Karpas-422 (cell line): ENCODE measurements around the gene TFEB. TPM values are rescaled to one million over a fixed set of nuclear protein-coding genes. Genes with fewer than 3 reads are reported as not detected.

ENCODE experiments used
- DNase-seq: peaks from one replicate; pipeline ENCODE4 v3.0.0-alpha.2; 2015
- H2AFZ ChIP-seq: fragments of 200-600 bp; sonication (generic); 2 replicates; pipeline ENCODE4 v1.6.1; 2014; ENCODE audit warnings: antibody characterized with exemption, low read length, mixed read lengths
- H3K27ac ChIP-seq: fragments of 200-600 bp; sonication (generic); 2 replicates; pipeline ENCODE4 v1.5.1; 2014; ENCODE audit warnings: mild to moderate bottlenecking, low read length, moderate library complexity
- H3K27me3 ChIP-seq: fragments of 200-600 bp; sonication (generic); 2 replicates; pipeline ENCODE4 v1.6.1; 2014; ENCODE audit warnings: low read length, mixed read lengths
- H3K36me3 ChIP-seq: fragments of 200-600 bp; sonication (generic); 2 replicates; pipeline ENCODE4 v1.6.1; 2014; ENCODE audit warnings: low read length, mixed read lengths; ENCODE audit not compliant: insufficient read depth
- H3K4me1 ChIP-seq: fragments of 200-600 bp; sonication (generic); 2 replicates; pipeline ENCODE4 v1.6.1; 2014; ENCODE audit warnings: mild to moderate bottlenecking, low read length, mixed read lengths
- H3K4me2 ChIP-seq: fragments of 200-600 bp; sonication (generic); 2 replicates; pipeline ENCODE4 v1.6.1; 2014; ENCODE audit warnings: low read length, low read depth, mild to moderate bottlenecking; ENCODE audit not compliant: poor library complexity, severe bottlenecking
- H3K4me3 ChIP-seq: fragments of 200-600 bp; sonication (generic); 2 replicates; pipeline ENCODE4 v1.5.1; 2014; ENCODE audit warnings: mild to moderate bottlenecking, antibody characterized with exemption, low read length, mixed read lengths
- H3K79me2 ChIP-seq: fragments of 200-600 bp; sonication (generic); 2 replicates; pipeline ENCODE4 v1.6.1; 2014; ENCODE audit warnings: mild to moderate bottlenecking, low read length, mixed read lengths
- H3K9ac ChIP-seq: fragments of 200-600 bp; sonication (generic); 2 replicates; pipeline ENCODE4 v1.6.0; 2014; ENCODE audit warnings: low read length
- H3K9me2 ChIP-seq: fragments of 200-600 bp; sonication (generic), shearing (Covaris generic); replicated peaks from 2 replicates; pipeline ENCODE4 v1.6.0; 2014; ENCODE audit warnings: mild to moderate bottlenecking, low read length, moderate library complexity; ENCODE audit not compliant: insufficient read depth
- H3K9me3 ChIP-seq: fragments of 300-700, 200-600 bp; sonication (generic); 2 replicates; pipeline ENCODE4 v1.6.1; 2014; ENCODE audit warnings: low read length, mixed read lengths
- H4K20me1 ChIP-seq: fragments of 200-600 bp; sonication (generic); 2 replicates; pipeline ENCODE4 v1.6.1; 2014; ENCODE audit warnings: mild to moderate bottlenecking, antibody characterized with exemption, low read length, low read depth; ENCODE audit not compliant: insufficient read depth
- total RNA-seq: library from RNA; depleted of rRNA; stranded (reverse); fragments of >200 nt; shearing (Covaris generic); gene quantifications from 2 replicates; pipeline ENCODE4 v1.2.3, GENCODE V29; 2014; ENCODE audit warnings: low replicate concordance

Gene TFEB
- total RNA-seq, 1 experiment from 2014 or later = 72.3 TPM

DNA sequence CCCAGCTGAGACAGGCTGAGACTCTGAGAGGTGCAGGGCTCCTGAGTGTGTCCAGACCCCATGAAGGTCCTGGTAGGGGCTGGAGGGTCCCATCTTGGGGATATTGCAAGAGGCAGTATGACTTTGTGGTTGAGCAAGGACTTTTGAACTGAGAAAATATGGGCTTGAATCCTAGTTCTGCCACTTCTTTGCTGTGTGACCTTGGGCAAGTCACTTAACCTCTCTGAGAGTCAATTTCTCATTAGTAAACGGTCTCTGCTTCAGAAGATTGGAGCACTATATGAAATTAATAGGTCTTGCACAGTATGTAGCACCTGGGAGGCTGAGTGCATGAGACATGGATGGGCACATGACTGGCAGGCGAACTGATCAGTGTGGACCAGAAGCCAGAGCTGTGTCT is 42.7 kb downstream of the TFEB start:
- Histone ChIP-seq H2AFZ (no peak overlapping the region), H3K36me3 (0 out of 2 replicates have a peak, but pooled peaks cover 10% of the 10 kb centered on the region), H3K4me1 (peaks cover 5% of the 10 kb centered on the region), H3K4me2 (no peak overlapping the region), H3K27ac (no peak overlapping the region), H3K9ac (no peak overlapping the region), H3K9me2 (no peaks in the 10 kb centered on the region), H3K79me2 (peaks cover 30% of the 10 kb centered on the region), H3K9me3 (no peaks in the 10 kb centered on the region), H4K20me1 (peaks cover 46% of the 10 kb centered on the region; the same call in 1 of the 2 replicates), H3K4me3 (no peak overlapping the region), H3K27me3 (no peaks in the 10 kb centered on the region)
- DNase-seq = no peak

DNA sequence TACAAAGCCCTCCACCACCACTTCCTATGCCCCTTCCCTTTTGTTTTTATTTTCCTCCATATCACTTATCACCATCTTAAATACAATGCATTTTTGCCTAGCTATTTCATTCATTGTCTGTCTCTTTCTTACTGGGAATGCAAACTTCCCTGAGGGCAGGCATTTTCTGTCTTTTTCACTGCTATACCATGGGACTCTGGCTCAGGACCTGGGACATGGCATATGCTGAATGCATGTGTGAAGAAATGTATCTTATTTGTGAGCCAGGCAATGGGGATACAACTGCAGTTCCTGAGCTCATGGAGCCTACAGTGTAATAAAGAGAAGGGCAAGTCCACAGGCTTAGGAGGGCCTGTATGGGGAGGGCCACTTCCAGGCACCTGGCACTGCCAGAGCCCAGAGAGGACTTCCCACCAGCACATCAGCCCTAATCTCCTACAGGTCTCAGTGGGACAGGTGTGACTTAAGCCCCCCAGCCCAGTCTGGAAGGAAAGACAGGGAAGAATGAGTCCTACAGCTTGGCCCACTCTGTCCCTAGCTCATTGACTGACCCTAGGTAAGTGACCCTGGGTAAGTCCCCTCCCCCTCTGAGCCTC is 43.2 kb downstream of the TFEB start:
- Histone ChIP-seq H3K9ac (no peak overlapping the region), H3K9me3 (no peaks in the 10 kb centered on the region), H3K36me3 (peaks cover 12% of the 10 kb centered on the region; the same call in 1 of the 2 replicates)

DNA sequence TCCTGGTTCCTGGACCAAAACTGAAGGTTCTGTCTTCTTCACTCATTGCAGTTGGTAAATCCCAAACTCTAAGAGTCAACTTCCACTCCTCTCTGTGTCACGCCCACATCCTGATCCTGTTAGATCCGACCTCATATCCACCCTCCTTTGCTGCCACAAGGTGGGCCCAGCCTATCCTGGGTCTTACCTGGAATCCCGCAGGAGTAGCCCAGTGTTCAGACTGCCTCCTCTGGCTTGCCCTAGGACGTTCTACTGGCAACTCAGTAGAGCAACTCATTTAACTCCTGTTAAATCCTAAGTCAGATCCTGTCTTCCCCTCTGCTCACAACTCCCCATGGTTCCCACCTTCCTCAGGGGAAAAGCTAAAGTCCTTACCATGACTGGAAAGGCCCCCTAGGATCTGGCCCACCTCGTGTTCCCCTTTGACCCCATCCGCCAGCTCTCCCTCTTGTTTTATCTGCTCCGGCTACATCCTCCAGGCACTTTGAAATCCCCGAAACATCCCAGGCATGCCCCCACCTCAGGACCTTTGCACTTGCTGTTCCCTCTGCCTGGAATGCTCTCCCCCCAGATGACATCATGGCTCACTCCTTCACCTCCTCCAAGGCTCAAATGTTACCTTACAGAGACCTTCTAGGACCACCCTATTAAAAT is 43.9 kb downstream of the TFEB start:
- Histone ChIP-seq H3K9ac (no peak overlapping the region), H3K9me2 (no peaks in the 10 kb centered on the region), H3K9me3 (no peaks in the 10 kb centered on the region), H3K4me2 (no peak overlapping the region), H3K4me1 (no peaks in the 10 kb centered on the region; the same call in 1 of the 2 replicates), H3K4me3 (no peak overlapping the region), H3K27ac (no peak overlapping the region), H3K79me2 (peaks cover 22% of the 10 kb centered on the region), H4K20me1 (peaks cover 47% of the 10 kb centered on the region; the same call in 1 of the 2 replicates), H3K36me3 (peaks cover 18% of the 10 kb centered on the region; the same call in 1 of the 2 replicates), H3K27me3 (no peaks in the 10 kb centered on the region), H2AFZ (no peak overlapping the region)
- no peak for DNase-seq

More for the DNA sequence above, 43.2 kb downstream of the TFEB start:
- H3K27ac ChIP-seq = no peak overlapping the region
- H4K20me1 ChIP-seq = peaks cover 46% of the 10 kb centered on the region; the same call in 1 of the 2 replicates
- no peaks in the 10 kb centered on the region for H3K27me3 ChIP-seq
- no peak overlapping the region for H3K4me2 ChIP-seq
- no peak for DNase-seq
- no peaks in the 10 kb centered on the region for H3K9me2 ChIP-seq
- H3K4me1 ChIP-seq = no peaks in the 10 kb centered on the region; the same call in none of the 2 replicates
- peaks cover 26% of the 10 kb centered on the region for H3K79me2 ChIP-seq
- no peak overlapping the region for H3K4me3 ChIP-seq
- no peak overlapping the region for H2AFZ ChIP-seq

DNA sequence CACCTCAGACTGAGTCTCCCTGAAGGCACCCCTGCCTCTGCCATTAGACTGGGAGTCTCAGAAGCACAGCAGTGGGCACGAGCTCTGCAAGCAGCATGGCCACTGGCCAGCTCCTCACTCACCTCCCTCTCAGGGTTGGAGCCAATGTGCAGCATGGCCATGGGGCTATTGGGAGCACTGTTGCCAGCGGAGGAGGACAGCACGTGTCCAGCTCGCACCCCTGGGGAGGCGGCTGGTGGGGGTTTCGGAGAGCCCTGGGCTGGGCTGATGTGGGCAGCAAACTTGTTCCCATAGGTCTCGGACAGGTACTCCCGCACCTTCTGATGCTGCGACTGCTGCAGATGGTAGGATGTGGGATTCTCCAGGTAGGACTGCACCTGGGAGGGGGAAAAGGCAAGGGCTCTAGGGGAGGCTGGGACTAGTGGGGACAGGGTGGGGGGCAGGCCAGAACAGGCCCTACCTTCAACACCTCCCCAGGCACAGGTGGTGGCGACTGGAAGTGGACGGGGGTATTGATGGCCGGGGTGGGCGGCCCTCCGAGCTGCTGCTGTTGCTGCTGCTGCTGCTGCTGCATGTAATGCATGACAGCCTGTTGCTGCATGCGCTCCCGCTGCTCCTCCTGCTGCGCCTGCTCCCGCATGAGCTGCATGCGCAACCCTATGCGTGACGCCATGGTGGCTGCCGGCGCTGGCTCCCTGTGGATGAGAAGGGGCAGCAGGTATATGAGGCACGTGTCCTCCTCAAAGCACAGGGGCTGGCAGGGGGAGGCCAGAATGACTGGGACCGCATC is 44.7 kb downstream of the TFEB start:
- Histone ChIP-seq H2AFZ (no peak overlapping the region), H3K79me2 (peaks cover 17% of the 10 kb centered on the region), H3K27ac (no peak overlapping the region), H3K27me3 (no peaks in the 10 kb centered on the region), H3K36me3 (peaks cover 22% of the 10 kb centered on the region; the same call in 1 of the 2 replicates), H3K4me1 (no peaks in the 10 kb centered on the region; the same call in 1 of the 2 replicates), H3K9me2 (no peaks in the 10 kb centered on the region), H3K4me3 (no peak overlapping the region), H4K20me1 (peaks cover 47% of the 10 kb centered on the region; the same call in 1 of the 2 replicates), H3K4me2 (no peak overlapping the region), H3K9ac (no peak overlapping the region), H3K9me3 (no peaks in the 10 kb centered on the region)
- DNase-seq = no peak

DNA sequence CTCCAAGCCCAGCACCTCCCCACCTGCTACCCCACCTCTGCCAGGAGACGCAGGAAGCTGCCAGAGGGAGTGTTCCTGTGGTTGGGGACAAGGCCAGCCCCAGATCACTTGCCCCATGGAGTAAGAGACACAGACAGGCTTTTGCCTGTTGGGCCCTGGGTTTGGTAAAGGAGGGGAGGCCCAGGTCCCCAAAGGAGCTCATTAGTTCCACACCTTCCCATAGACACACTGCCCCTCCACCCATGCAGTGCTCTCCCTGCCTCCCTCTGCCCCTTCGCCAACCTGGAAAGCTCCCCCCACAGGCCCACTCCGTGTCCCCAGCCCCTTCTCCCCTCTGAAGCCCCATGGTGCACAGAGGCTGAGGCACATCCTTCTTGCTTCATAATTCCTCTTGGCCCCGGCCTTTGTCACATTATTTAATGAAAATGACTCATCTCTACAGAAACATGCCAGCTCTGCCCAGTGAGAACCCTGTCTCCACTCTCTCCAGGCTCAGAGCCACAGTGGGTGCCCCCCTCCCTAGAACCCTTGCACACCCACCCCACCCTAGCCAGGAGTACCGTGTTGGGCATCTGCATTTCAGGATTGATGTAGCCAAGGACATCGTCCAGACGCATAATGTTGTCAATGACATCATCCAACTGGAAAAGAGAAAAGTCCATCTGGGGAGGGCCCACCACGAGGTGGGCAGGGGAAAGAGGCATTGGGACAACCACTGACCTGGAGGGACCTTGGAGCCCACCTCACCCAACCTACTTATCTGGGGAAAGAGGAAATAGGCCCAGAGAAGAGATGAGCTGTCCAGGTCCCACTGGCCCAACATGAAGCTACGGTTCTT is 46.0 kb downstream of the TFEB start:
- H3K27me3 ChIP-seq = no peaks in the 10 kb centered on the region
- no peak overlapping the region for H3K27ac ChIP-seq
- no peak overlapping the region for H3K4me2 ChIP-seq
- no peak overlapping the region for H2AFZ ChIP-seq
- peaks cover 33% of the 10 kb centered on the region; the same call in 1 of the 2 replicates for H3K36me3 ChIP-seq
- H4K20me1 ChIP-seq = peaks cover 37% of the 10 kb centered on the region; the same call in 1 of the 2 replicates
- no peaks in the 10 kb centered on the region for H3K9me2 ChIP-seq
- peaks cover 4% of the 10 kb centered on the region; the same call in 1 of the 2 replicates for H3K79me2 ChIP-seq
- no peaks in the 10 kb centered on the region for H3K9me3 ChIP-seq
- H3K4me1 ChIP-seq = no peaks in the 10 kb centered on the region
- H3K4me3 ChIP-seq = no peak overlapping the region
- no peak overlapping the region for H3K9ac ChIP-seq
- no peak for DNase-seq

DNA sequence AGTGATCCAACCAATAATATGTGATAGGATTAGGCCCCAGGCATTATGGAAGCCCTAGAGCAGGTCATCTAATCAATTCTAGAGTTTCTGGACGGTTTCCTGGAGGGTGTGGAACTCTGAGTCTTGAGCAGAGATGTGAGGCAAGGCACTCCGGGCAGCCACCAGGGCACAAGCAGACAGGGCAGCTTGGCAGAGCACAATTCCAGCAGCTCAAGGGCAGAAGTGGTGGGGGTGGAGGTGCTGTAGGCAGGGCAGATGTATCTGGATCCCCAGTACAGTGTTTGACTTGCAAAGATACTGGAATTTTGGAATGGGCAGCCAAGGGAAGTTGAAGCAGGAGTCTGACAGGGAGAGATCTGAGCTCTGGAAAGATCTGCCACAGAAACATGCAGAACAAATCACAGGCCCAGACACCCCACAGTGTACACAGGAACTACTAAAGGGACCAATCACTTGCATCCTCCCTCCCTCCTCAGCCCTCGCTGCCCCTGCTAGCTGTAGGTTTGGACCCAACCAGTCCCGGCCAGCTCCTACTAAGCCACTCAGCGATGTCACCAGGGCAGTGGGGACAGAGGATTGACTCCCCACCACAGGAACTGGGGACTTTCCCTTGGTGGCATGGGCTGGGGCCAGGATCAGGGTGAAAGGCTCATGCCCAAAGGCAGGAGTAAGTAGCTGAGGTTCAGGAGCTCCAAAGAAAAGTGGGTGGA is 47.0 kb downstream of the TFEB start:
- DNase-seq = no peak
- H3K9me2 ChIP-seq = no peaks in the 10 kb centered on the region
- no peak overlapping the region for H3K4me2 ChIP-seq
- H3K79me2 ChIP-seq = peaks cover 1% of the 10 kb centered on the region; the same call in 1 of the 2 replicates
- no peak overlapping the region for H2AFZ ChIP-seq
- H3K27me3 ChIP-seq = no peaks in the 10 kb centered on the region
- no peak overlapping the region for H3K4me3 ChIP-seq
- no peak overlapping the region for H3K27ac ChIP-seq
- no peaks in the 10 kb centered on the region; the same call in 1 of the 2 replicates for H3K4me1 ChIP-seq
- H4K20me1 ChIP-seq = peaks cover 34% of the 10 kb centered on the region; the same call in 1 of the 2 replicates
- no peaks in the 10 kb centered on the region for H3K9me3 ChIP-seq
- peaks cover 33% of the 10 kb centered on the region; the same call in 1 of the 2 replicates for H3K36me3 ChIP-seq
- H3K9ac ChIP-seq = no peak overlapping the region

DNA sequence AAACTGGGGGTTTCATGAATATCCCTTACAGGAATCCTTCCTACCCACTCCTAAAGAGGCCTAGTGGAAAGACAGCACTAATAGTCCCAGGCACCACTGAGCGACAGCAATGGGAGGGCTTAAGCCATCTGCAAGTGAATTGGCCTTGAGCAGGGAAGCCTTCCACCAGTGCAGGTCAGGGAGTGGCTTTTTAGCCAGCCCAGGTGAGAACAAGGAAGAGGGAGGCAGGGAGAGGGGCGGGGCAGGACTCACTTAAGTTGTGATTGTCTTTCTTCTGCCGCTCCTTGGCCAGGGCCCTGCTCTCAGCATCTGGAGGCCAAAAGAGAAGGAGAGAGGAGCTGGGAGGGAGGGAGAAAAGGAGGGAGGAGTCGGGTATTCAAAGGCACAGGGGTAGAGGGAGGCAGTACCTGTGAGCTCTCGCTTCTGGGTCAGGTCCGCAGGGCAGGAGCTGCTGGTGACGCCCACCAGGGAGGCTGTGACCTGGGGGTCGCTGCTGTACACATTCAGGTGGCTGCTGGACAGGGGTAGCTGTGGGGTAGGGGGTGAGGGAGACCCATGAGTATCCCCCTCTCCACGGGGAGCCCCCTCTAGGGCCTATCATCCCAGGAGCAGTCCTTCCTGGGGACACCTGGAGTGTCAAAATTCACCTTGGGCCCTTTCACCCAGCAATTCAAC is 47.8 kb downstream of the TFEB start:
- Histone ChIP-seq H3K9me2 (no peaks in the 10 kb centered on the region), H3K4me2 (no peak overlapping the region), H3K4me3 (no peak overlapping the region), H4K20me1 (peaks cover 36% of the 10 kb centered on the region; the same call in 1 of the 2 replicates), H3K4me1 (no peaks in the 10 kb centered on the region; the same call in 1 of the 2 replicates), H3K36me3 (peaks cover 30% of the 10 kb centered on the region; the same call in 1 of the 2 replicates), H2AFZ (no peak overlapping the region), H3K27me3 (no peaks in the 10 kb centered on the region), H3K27ac (no peak overlapping the region), H3K9ac (no peak overlapping the region), H3K79me2 (no peaks in the 10 kb centered on the region), H3K9me3 (no peaks in the 10 kb centered on the region)
- no peak for DNase-seq
